SK-N-SH treated with all-trans-retinoic acid at 6 μM for 48 hours (cell line): ENCODE data around the gene DNAJC3.
"Not testable (repeated sequence)": the region's sequence is repeated elsewhere in the genome, so short reads cannot be mapped to it uniquely, and the experiment has no call there.

Source experiments
- ATAC-seq: fragments of 200-7000 bp; cut with Tn5 transposase; 3 replicates; pipeline ENCODE4 v1.9.1; 2020; ENCODE audit warnings: mild to moderate bottlenecking, moderate library complexity
- ARNTL ChIP-seq: fragments of 450-650 bp; formaldehyde crosslinking; IDR thresholded peaks from 2 replicates; pipeline ENCODE4 v1.5.0; 2020; ENCODE audit warnings: low read depth, mild to moderate bottlenecking, moderate library complexity, borderline replicate concordance
- BACH2 ChIP-seq: fragments of 250-450 bp; sonication (Bioruptor Pico); IDR thresholded peaks from 2 replicates; pipeline ENCODE4 v1.9.0; 2021; ENCODE audit warnings: mild to moderate bottlenecking, borderline replicate concordance
- CSDC2 ChIP-seq: fragments of 250-450 bp; sonication (Bioruptor Pico); IDR thresholded peaks from 2 replicates; pipeline ENCODE4 v1.5.0; 2020; ENCODE audit warnings: mild to moderate bottlenecking, moderate library complexity
- ESRRG ChIP-seq: fragments of 250-450 bp; sonication (Bioruptor Pico); IDR thresholded peaks from 2 replicates; pipeline ENCODE4 v1.6.1; 2021; ENCODE audit warnings: mild to moderate bottlenecking
- GLIS3 ChIP-seq: fragments of 250-450 bp; sonication (Bioruptor Pico); IDR thresholded peaks from 2 replicates; pipeline ENCODE4 v1.5.0; 2020; ENCODE audit warnings: mild to moderate bottlenecking, moderate library complexity
- ISL1 ChIP-seq: fragments of 250-450 bp; sonication (Bioruptor Pico); IDR thresholded peaks from 2 replicates; pipeline ENCODE4 v2.1.2; 2022; ENCODE audit warnings: mild to moderate bottlenecking, moderate library complexity
- OSR1 ChIP-seq: fragments of 250-450 bp; sonication (Bioruptor Pico); IDR thresholded peaks from 2 replicates; pipeline ENCODE4 v1.8.0; 2022; ENCODE audit warnings: moderate library complexity, mild to moderate bottlenecking, inconsistent platforms
- PPARA ChIP-seq: fragments of 250-450 bp; sonication (Bioruptor Pico); IDR thresholded peaks from 2 replicates; pipeline ENCODE4 v1.5.0; 2020; ENCODE audit warnings: mild to moderate bottlenecking, borderline replicate concordance
- RARB ChIP-seq: fragments of 250-450 bp; sonication (Bioruptor Pico); IDR thresholded peaks from 2 replicates; pipeline ENCODE4 v1.8.0; 2021; ENCODE audit warnings: mild to moderate bottlenecking, moderate library complexity
- SNAI2 ChIP-seq: fragments of 250-450 bp; sonication (Bioruptor Pico); IDR thresholded peaks from 2 replicates; pipeline ENCODE4 v1.5.0; 2020; ENCODE audit warnings: mild to moderate bottlenecking, moderate library complexity
- TCF4 ChIP-seq: fragments of 250-450 bp; sonication (Bioruptor Pico); IDR thresholded peaks from 2 replicates; pipeline ENCODE4 v1.8.0; 2021; ENCODE audit warnings: mild to moderate bottlenecking, moderate library complexity, borderline replicate concordance
- ZC3H10 ChIP-seq: fragments of 250-450 bp; sonication (Bioruptor Pico); IDR thresholded peaks from 2 replicates; pipeline ENCODE4 v1.5.1; 2021; ENCODE audit warnings: mild to moderate bottlenecking, moderate library complexity
- ZFP3 ChIP-seq: fragments of 250-450 bp; sonication (Bioruptor Pico); IDR thresholded peaks from 2 replicates; pipeline ENCODE4 v1.5.0; 2020; ENCODE audit warnings: mild to moderate bottlenecking, moderate library complexity
- ZFP30 ChIP-seq: fragments of 450-650 bp; formaldehyde crosslinking; IDR thresholded peaks from 2 replicates; pipeline ENCODE4 v1.5.0; 2022; ENCODE audit warnings: mild to moderate bottlenecking, moderate library complexity
- ZNF565 ChIP-seq: fragments of 450-650 bp; formaldehyde crosslinking; conservative IDR thresholded peaks from 2 replicates; pipeline ENCODE4 v1.5.0; 2020; ENCODE audit warnings: low read depth, mild to moderate bottlenecking, moderate library complexity
- ZNF70 ChIP-seq: fragments of 450-650 bp; formaldehyde crosslinking; IDR thresholded peaks from 2 replicates; pipeline ENCODE4 v1.5.0; 2020; ENCODE audit warnings: mild to moderate bottlenecking, moderate library complexity
- TF ChIP-seq, protein P1 (sequence below): fragments of 250-450 bp; sonication (Bioruptor Pico); IDR thresholded peaks from 2 replicates; pipeline ENCODE4 v1.5.1; 2021; ENCODE audit warnings: mild to moderate bottlenecking, moderate library complexity
- TF ChIP-seq, protein P2 (sequence below): fragments of 250-450 bp; sonication (Bioruptor Pico); IDR thresholded peaks from 2 replicates; pipeline ENCODE4 v1.5.1; 2020; ENCODE audit warnings: low read depth, mild to moderate bottlenecking, moderate library complexity
- TF ChIP-seq, protein P3 (sequence below): fragments of 250-450 bp; sonication (Bioruptor Pico); IDR thresholded peaks from 2 replicates; pipeline ENCODE4 v1.5.0; 2020; ENCODE audit warnings: mild to moderate bottlenecking, moderate library complexity
- TF ChIP-seq, protein P4 (sequence below): fragments of 250-450 bp; sonication (Bioruptor Pico); IDR thresholded peaks from 2 replicates; pipeline ENCODE4 v1.8.0; 2021; ENCODE audit warnings: low read depth, mild to moderate bottlenecking, moderate library complexity, borderline replicate concordance
- TF ChIP-seq, protein P5 (sequence below): fragments of 250-450 bp; sonication (Bioruptor Pico); IDR thresholded peaks from 2 replicates; pipeline ENCODE4 v1.8.0; 2020; ENCODE audit warnings: mild to moderate bottlenecking, moderate library complexity, borderline replicate concordance

Gene DNAJC3

DNA sequence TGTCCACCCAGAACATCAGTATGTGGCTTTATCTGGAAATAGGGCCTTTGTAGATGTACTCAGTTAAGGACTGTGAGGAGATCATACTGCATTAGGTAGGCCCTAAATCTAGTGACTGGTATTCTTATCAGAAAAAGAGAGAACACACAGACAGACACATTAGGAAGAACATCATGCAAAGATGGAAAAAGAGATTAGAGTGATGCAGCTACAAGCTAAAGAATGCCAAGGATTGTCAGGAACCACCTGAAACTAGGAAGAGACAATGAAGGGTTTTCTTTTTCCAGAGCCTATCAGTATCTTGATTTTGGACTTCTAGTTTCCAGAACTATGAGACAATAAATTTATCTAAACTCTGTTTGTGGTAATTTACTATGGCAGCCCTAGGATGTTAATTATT, 17.4 kb upstream of the DNAJC3 start:
- no peak for ATAC-seq
- no peak for TF ChIP-seq ZNF70 (CRISPR knock-in tag)

DNA sequence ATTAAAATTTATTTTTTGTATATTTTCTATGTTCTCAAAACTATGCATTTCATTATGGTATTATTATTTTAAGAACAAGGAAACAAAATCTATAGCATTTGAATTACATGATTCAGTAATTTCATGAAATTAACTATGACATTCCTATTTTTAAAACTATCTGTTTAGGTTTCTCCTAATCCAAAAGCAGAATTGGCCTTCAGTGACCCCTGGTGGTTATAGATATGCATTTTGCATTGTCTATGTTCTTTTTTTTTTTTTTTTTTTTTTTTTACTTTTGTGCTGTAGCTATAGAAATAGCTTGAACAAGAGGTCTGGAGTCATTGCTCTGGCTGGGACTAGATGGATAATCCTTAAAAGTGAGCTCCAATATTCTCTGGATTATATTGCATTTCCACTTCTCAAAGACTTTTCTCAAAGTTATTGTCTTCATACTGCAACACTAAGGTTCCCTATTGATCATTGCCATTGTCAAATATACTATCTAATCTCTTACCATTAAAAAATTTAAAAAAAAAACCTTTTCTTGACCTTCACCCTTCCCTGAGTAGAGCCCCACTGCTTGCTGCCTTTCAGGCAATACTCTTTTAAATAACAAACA, 15.9 kb upstream of the DNAJC3 start:
- peak; percentile 62; the same call in 2 of the 3 replicates for ATAC-seq
- TF ChIP-seq CSDC2 (CRISPR knock-in tag) (no peak), ZFP3 (CRISPR knock-in tag) (no peak), OSR1 (no peak), BACH2 (CRISPR knock-in tag) (no peak), GLIS3 (CRISPR knock-in tag) (no peak), ZNF565 (CRISPR knock-in tag) (no peak), PPARA (no peak), ZNF70 (CRISPR knock-in tag) (no peak), SNAI2 (no peak), ZC3H10 (CRISPR knock-in tag) (no peak), ISL1 (CRISPR knock-in tag) (no peak), ESRRG (CRISPR knock-in tag) (no peak), ARNTL (no peak), RARB (CRISPR knock-in tag) (no peak)
- TF ChIP-seq, protein P1, sequence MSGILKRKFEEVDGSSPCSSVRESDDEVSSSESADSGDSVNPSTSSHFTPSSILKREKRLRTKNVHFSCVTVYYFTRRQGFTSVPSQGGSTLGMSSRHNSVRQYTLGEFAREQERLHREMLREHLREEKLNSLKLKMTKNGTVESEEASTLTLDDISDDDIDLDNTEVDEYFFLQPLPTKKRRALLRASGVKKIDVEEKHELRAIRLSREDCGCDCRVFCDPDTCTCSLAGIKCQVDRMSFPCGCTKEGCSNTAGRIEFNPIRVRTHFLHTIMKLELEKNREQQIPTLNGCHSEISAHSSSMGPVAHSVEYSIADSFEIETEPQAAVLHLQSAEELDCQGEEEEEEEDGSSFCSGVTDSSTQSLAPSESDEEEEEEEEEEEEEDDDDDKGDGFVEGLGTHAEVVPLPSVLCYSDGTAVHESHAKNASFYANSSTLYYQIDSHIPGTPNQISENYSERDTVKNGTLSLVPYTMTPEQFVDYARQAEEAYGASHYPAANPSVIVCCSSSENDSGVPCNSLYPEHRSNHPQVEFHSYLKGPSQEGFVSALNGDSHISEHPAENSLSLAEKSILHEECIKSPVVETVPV (CRISPR knock-in tag), result no peak
- TF ChIP-seq, protein P2, sequence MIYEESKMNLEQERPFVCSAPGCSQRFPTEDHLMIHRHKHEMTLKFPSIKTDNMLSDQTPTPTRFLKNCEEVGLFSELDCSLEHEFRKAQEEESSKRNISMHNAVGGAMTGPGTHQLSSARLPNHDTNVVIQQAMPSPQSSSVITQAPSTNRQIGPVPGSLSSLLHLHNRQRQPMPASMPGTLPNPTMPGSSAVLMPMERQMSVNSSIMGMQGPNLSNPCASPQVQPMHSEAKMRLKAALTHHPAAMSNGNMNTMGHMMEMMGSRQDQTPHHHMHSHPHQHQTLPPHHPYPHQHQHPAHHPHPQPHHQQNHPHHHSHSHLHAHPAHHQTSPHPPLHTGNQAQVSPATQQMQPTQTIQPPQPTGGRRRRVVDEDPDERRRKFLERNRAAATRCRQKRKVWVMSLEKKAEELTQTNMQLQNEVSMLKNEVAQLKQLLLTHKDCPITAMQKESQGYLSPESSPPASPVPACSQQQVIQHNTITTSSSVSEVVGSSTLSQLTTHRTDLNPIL (CRISPR knock-in tag), result no peak
- TF ChIP-seq, protein P3, sequence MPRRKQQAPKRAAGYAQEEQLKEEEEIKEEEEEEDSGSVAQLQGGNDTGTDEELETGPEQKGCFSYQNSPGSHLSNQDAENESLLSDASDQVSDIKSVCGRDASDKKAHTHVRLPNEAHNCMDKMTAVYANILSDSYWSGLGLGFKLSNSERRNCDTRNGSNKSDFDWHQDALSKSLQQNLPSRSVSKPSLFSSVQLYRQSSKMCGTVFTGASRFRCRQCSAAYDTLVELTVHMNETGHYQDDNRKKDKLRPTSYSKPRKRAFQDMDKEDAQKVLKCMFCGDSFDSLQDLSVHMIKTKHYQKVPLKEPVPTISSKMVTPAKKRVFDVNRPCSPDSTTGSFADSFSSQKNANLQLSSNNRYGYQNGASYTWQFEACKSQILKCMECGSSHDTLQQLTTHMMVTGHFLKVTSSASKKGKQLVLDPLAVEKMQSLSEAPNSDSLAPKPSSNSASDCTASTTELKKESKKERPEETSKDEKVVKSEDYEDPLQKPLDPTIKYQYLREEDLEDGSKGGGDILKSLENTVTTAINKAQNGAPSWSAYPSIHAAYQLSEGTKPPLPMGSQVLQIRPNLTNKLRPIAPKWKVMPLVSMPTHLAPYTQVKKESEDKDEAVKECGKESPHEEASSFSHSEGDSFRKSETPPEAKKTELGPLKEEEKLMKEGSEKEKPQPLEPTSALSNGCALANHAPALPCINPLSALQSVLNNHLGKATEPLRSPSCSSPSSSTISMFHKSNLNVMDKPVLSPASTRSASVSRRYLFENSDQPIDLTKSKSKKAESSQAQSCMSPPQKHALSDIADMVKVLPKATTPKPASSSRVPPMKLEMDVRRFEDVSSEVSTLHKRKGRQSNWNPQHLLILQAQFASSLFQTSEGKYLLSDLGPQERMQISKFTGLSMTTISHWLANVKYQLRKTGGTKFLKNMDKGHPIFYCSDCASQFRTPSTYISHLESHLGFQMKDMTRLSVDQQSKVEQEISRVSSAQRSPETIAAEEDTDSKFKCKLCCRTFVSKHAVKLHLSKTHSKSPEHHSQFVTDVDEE, result no peak

DNA sequence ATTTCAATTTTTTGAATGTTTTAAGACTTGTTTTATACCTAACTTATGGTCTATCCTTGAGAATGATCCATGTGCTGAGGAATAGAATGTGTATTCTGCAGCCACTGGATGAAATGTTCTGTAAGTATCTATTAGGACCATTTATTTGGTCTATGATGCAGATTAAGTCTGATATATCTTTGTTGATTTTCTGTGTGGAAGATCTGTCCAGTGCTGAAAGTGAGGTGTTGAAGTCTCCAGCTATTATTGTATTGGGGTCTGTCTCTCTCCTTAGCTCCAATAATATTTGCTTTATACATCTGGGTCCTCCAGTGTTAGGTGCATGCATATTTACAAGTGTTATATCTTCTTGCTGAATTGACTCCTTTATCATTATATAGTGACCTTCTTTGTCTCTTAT, 9.7 kb upstream of the DNAJC3 start:
- ATAC-seq, result not testable (repeated sequence)

DNA sequence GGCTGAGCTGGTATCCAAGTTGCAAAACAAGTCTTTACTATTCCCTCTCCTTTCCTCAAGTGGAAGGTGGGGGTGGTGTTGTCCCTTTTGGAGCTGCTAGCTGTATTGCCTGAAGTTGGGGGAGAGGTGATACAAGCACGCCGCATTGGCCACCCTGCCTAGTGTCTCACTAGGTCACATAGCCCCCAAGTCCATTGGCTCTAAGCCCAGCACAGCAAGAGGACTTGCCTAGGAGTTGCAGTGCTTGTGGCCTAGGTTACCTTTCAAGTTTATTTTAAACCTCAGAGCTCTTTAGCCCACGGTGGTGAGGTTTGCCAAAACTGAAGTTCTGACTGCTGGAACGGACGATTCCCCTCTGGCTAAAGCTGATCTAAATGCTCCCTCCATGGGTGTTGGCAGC, 5.3 kb upstream of the DNAJC3 start:
- no peak for ATAC-seq
- TF ChIP-seq, protein P3, result no peak
- TF ChIP-seq ZFP3 (CRISPR knock-in tag) (no peak), ARNTL (no peak), ZFP30 (CRISPR knock-in tag) (no peak), ZNF70 (CRISPR knock-in tag) (no peak), OSR1 (no peak), TCF4 (no peak), ESRRG (CRISPR knock-in tag) (no peak), BACH2 (CRISPR knock-in tag) (no peak), GLIS3 (CRISPR knock-in tag) (no peak)
- TF ChIP-seq, protein P4, sequence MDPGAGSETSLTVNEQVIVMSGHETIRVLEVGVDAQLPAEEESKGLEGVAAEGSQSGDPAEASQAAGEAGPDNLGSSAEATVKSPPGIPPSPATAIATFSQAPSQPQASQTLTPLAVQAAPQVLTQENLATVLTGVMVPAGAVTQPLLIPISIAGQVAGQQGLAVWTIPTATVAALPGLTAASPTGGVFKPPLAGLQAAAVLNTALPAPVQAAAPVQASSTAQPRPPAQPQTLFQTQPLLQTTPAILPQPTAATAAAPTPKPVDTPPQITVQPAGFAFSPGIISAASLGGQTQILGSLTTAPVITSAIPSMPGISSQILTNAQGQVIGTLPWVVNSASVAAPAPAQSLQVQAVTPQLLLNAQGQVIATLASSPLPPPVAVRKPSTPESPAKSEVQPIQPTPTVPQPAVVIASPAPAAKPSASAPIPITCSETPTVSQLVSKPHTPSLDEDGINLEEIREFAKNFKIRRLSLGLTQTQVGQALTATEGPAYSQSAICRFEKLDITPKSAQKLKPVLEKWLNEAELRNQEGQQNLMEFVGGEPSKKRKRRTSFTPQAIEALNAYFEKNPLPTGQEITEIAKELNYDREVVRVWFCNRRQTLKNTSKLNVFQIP (CRISPR knock-in tag), result no peak
- TF ChIP-seq, protein P2 (CRISPR knock-in tag), result no peak
- TF ChIP-seq, protein P1 (CRISPR knock-in tag), result no peak
- TF ChIP-seq, protein P5, sequence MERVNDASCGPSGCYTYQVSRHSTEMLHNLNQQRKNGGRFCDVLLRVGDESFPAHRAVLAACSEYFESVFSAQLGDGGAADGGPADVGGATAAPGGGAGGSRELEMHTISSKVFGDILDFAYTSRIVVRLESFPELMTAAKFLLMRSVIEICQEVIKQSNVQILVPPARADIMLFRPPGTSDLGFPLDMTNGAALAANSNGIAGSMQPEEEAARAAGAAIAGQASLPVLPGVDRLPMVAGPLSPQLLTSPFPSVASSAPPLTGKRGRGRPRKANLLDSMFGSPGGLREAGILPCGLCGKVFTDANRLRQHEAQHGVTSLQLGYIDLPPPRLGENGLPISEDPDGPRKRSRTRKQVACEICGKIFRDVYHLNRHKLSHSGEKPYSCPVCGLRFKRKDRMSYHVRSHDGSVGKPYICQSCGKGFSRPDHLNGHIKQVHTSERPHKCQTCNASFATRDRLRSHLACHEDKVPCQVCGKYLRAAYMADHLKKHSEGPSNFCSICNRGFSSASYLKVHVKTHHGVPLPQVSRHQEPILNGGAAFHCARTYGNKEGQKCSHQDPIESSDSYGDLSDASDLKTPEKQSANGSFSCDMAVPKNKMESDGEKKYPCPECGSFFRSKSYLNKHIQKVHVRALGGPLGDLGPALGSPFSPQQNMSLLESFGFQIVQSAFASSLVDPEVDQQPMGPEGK (CRISPR knock-in tag), result no peak
